Measurements from ENCODE around the gene BAG5.
A peak's percentile ranks its signal among the peaks of the same experiment; 100 is the strongest.
"Not testable (repeated sequence)": the region's sequence is repeated elsewhere in the genome, so short reads cannot be mapped to it uniquely, and the experiment has no call there.

BAG5 gene

DNA sequence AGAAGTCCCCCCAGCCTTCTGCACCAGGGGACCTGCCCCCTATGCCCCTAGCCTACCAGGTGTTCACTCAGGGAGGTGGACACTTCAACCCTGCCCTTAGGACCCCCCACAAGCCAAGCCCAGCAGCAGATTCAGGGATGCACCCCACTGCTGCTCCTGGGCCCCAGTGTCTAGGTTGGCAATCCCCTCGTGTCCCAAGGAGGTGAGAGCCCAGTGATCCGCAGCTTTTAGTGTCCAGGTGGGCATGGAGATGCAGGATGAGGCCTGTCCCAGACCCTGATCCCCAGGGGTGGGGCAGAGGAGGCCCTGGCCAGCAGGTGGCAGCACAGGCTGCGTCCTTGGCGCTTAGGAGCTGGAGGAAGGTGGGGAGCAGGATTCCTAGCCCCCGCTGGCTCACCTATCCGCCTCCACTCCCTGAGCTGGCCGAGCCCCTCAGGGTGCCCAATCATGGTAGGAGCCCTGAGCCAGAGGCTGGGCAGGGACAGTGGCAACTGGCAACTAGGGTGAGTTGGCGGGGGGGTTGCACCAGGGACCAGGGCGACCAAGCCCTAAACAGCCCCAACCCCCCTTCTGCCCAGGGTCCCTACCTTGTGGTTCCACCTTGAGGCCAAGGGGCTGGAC lies 43.9 kb downstream of the BAG5 start:
- no peaks in the 10 kb centered on the region for H3K9me3 ChIP-seq (ENCODE audit: control insufficient read depth in 5 of 5, low read length in 5 of 5)
- H3K4me3 ChIP-seq (ENCODE audit: low read depth in 1 of 5, low read length in 5 of 5) = no peak overlapping the region
- H3K27me3 ChIP-seq (ENCODE audit: control insufficient read depth in 5 of 5, insufficient read depth in 4 of 5, low read length in 5 of 5) = no peaks in the 10 kb centered on the region
- no peak overlapping the region for H3K27ac ChIP-seq (ENCODE audit: low read depth, low read length)
- peaks cover 0 to 5% (median 0%) of the 10 kb centered on the region in 5 donors for H3K36me3 ChIP-seq (ENCODE audit: control insufficient read depth in 5 of 5, insufficient read depth in 5 of 5, low read length in 5 of 5)
- peak overlapping the region in 2 of 5 donors; percentile 21 to 31 for H3K9ac ChIP-seq (ENCODE audit: low read length in 5 of 5)
- H3K4me1 ChIP-seq (ENCODE audit: control insufficient read depth in 5 of 5, insufficient read depth in 5 of 5, low read length in 5 of 5) = peaks cover 1 to 54% (median 46%) of the 10 kb centered on the region in 5 donors

- Histone ChIP-seq H3K9ac (ENCODE audit: low read length in 5 of 5) (peak overlapping the region in 2 of 5 donors; percentile 21 to 31), H3K27me3 (ENCODE audit: control insufficient read depth in 5 of 5, insufficient read depth in 4 of 5, low read length in 5 of 5) (no peaks in the 10 kb centered on the region), H3K9me3 (ENCODE audit: control insufficient read depth in 5 of 5, low read length in 5 of 5) (no peaks in the 10 kb centered on the region), H3K27ac (ENCODE audit: low read depth, low read length) (no peak overlapping the region), H3K4me3 (ENCODE audit: low read depth in 1 of 5, low read length in 5 of 5) (no peak overlapping the region), H3K4me1 (ENCODE audit: control insufficient read depth in 5 of 5, insufficient read depth in 5 of 5, low read length in 5 of 5) (peaks cover 5 to 54% (median 47%) of the 10 kb centered on the region in 5 donors), H3K36me3 (ENCODE audit: control insufficient read depth in 5 of 5, insufficient read depth in 5 of 5, low read length in 5 of 5) (peaks cover 0 to 5% (median 0%) of the 10 kb centered on the region in 5 donors)
Observed at GRCh38 chr14:103517721-103518421, 44.6 kb downstream of the BAG5 start.

DNA sequence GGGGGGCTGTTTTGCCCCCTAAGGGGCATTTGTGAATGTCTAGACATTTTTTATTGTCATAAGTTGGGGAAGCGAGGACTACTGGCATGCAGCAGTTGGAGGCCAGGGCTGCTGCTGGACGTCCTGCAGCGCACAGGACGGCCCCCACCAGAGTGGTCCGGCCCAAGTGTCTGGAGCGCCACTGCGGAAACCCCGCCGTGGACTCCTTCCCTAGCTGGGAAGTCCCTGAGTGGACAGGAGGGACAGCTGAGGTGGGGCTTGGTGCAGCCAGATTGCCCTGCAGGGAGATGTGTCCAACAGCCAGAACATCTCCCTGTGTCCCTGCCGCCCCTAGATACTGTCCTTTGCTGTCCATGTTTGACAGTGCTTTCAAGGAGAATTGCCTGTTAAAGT lies 45.3 kb downstream of the BAG5 start:
- peaks cover 0 to 5% (median 0%) of the 10 kb centered on the region in 5 donors for H3K36me3 ChIP-seq (ENCODE audit: control insufficient read depth in 5 of 5, insufficient read depth in 5 of 5, low read length in 5 of 5)
- H3K9me3 ChIP-seq (ENCODE audit: control insufficient read depth in 5 of 5, low read length in 5 of 5) = no peaks in the 10 kb centered on the region
- no peak overlapping the region for H3K9ac ChIP-seq (ENCODE audit: low read length in 5 of 5)
- H3K4me3 ChIP-seq (ENCODE audit: low read depth in 1 of 5, low read length in 5 of 5) = no peak overlapping the region
- no peaks in the 10 kb centered on the region for H3K27me3 ChIP-seq (ENCODE audit: control insufficient read depth in 5 of 5, insufficient read depth in 4 of 5, low read length in 5 of 5)
- H3K4me1 ChIP-seq (ENCODE audit: control insufficient read depth in 5 of 5, insufficient read depth in 5 of 5, low read length in 5 of 5) = peaks cover 5 to 55% (median 49%) of the 10 kb centered on the region in 5 donors
- H3K27ac ChIP-seq (ENCODE audit: low read depth, low read length) = no peak overlapping the region

- Histone ChIP-seq H3K4me1 (ENCODE audit: control insufficient read depth in 5 of 5, insufficient read depth in 5 of 5, low read length in 5 of 5) (peaks cover 5 to 52% (median 45%) of the 10 kb centered on the region in 5 donors), H3K27me3 (ENCODE audit: control insufficient read depth in 5 of 5, insufficient read depth in 4 of 5, low read length in 5 of 5) (no peaks in the 10 kb centered on the region), H3K9ac (ENCODE audit: low read length in 5 of 5) (no peak overlapping the region), H3K36me3 (ENCODE audit: control insufficient read depth in 5 of 5, insufficient read depth in 5 of 5, low read length in 5 of 5) (peaks cover 0 to 5% (median 0%) of the 10 kb centered on the region in 5 donors), H3K9me3 (ENCODE audit: control insufficient read depth in 5 of 5, low read length in 5 of 5) (no peaks in the 10 kb centered on the region), H3K27ac (ENCODE audit: low read depth, low read length) (no peak overlapping the region), H3K4me3 (ENCODE audit: low read depth in 1 of 5, low read length in 5 of 5) (no peak overlapping the region)
Observed at GRCh38 chr14:103516426-103517173, 45.9 kb downstream of the BAG5 start.

DNA sequence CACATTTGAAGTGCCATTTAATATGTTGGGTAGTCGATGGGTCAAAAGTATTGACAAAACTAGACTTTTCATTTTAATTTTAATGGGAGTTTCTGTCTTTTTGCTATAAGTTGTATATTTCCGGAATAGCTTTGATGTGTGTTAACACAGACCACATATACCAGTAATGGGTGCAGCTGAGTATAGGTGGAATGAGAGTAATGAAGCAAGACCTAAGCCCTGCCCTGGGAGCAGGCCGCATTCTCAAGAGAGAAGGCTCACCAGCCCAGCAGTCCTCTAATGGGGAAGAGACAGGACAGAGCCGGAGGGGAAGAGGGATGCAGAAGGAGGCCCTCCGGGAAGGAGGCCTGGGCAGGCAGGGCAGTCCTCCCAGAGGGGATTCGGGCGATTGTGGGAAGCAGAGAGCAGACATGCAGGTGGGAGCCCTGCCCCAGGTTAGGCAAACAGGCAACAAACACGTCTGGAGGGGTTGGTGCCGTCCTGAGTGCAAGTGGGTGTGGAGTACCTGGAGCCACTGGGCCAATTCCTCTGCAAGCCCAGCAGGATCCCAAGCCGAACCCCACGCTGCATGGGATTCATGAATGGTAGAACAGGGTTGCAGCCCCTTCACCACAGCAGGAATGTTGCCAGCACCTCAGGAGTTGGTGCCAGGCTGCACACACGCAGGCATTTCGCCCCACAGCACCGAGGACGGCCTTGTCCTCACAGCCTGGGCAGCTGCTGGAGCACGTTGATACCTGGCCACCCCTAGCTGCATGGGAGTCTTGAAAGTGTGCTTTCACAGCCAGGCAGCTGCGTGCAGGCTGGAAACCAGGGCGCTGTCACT lies 47.6 kb downstream of the BAG5 start:
- Histone ChIP-seq H3K9ac (ENCODE audit: low read length in 5 of 5) (no peak overlapping the region), H3K36me3 (ENCODE audit: control insufficient read depth in 5 of 5, insufficient read depth in 5 of 5, low read length in 5 of 5) (peaks cover 0 to 22% (median 7%) of the 10 kb centered on the region in 5 donors), H3K27ac (ENCODE audit: low read depth, low read length) (no peak overlapping the region), H3K4me3 (ENCODE audit: low read depth in 1 of 5, low read length in 5 of 5) (no peak overlapping the region), H3K9me3 (ENCODE audit: control insufficient read depth in 5 of 5, low read length in 5 of 5) (no peaks in the 10 kb centered on the region), H3K4me1 (ENCODE audit: control insufficient read depth in 5 of 5, insufficient read depth in 5 of 5, low read length in 5 of 5) (peaks cover 4 to 38% (median 33%) of the 10 kb centered on the region in 5 donors), H3K27me3 (ENCODE audit: control insufficient read depth in 5 of 5, insufficient read depth in 4 of 5, low read length in 5 of 5) (no peaks in the 10 kb centered on the region)

GRCh38 chr14:103512701-103513611 lies 49.5 kb downstream of the BAG5 start:
- peak overlapping the region in 1 of 5 donors; percentile 52 for H3K9ac ChIP-seq (ENCODE audit: low read length in 5 of 5)
- peak overlapping the region; percentile 62 for H3K27ac ChIP-seq (ENCODE audit: low read depth, low read length)
- peaks cover 0 to 35% (median 16%) of the 10 kb centered on the region in 5 donors for H3K36me3 ChIP-seq (ENCODE audit: control insufficient read depth in 5 of 5, insufficient read depth in 5 of 5, low read length in 5 of 5)
- no peaks in the 10 kb centered on the region for H3K9me3 ChIP-seq (ENCODE audit: control insufficient read depth in 5 of 5, low read length in 5 of 5)
- peaks cover 4 to 19% (median 15%) of the 10 kb centered on the region in 5 donors for H3K4me1 ChIP-seq (ENCODE audit: control insufficient read depth in 5 of 5, insufficient read depth in 5 of 5, low read length in 5 of 5)
- H3K27me3 ChIP-seq (ENCODE audit: control insufficient read depth in 5 of 5, insufficient read depth in 4 of 5, low read length in 5 of 5) = no peaks in the 10 kb centered on the region
- peak overlapping the region in 1 of 5 donors; percentile 0 for H3K4me3 ChIP-seq (ENCODE audit: low read depth in 1 of 5, low read length in 5 of 5)

DNA sequence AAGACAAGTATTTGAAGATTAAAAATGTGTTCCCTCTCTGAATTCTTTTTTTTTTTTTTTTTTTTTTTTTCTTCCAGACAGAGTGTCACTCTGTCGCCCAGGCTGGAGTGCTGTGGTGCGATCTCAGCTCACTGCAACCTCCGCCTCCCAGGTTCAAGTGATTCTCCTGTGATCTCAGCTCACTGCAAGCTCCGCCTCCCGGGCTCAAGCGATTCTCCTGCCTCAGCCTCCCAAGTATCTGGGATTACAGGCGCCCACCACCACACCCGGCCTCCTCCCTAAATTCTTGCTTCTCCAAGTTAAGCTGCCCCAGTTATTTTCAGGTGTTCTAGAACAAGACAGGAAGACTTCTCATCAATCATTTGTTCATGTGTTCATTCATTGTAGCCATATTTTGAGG lies 50.3 kb downstream of the BAG5 start:
- not testable (repeated sequence) for H3K9ac ChIP-seq (ENCODE audit: low read length in 5 of 5); H3K9me3 ChIP-seq (ENCODE audit: control insufficient read depth in 5 of 5, low read length in 5 of 5); H3K4me3 ChIP-seq (ENCODE audit: low read depth in 1 of 5, low read length in 5 of 5); H3K27me3 ChIP-seq (ENCODE audit: control insufficient read depth in 5 of 5, insufficient read depth in 4 of 5, low read length in 5 of 5)
- peaks cover 4 to 17% (median 13%) of the 10 kb centered on the region in 5 donors for H3K4me1 ChIP-seq (ENCODE audit: control insufficient read depth in 5 of 5, insufficient read depth in 5 of 5, low read length in 5 of 5)
- peaks cover 0 to 38% (median 19%) of the 10 kb centered on the region in 5 donors for H3K36me3 ChIP-seq (ENCODE audit: control insufficient read depth in 5 of 5, insufficient read depth in 5 of 5, low read length in 5 of 5)
- peak overlapping the region; percentile 62 for H3K27ac ChIP-seq (ENCODE audit: low read depth, low read length)

- Histone ChIP-seq H3K27ac (ENCODE audit: low read depth, low read length) (no peak overlapping the region), H3K27me3 (ENCODE audit: control insufficient read depth in 5 of 5, insufficient read depth in 4 of 5, low read length in 5 of 5) (no peaks in the 10 kb centered on the region), H3K9ac (ENCODE audit: low read length in 5 of 5) (no peak overlapping the region), H3K36me3 (ENCODE audit: control insufficient read depth in 5 of 5, insufficient read depth in 5 of 5, low read length in 5 of 5) (peaks cover 0 to 42% (median 22%) of the 10 kb centered on the region in 5 donors), H3K4me3 (ENCODE audit: low read depth in 1 of 5, low read length in 5 of 5) (no peak overlapping the region), H3K4me1 (ENCODE audit: control insufficient read depth in 5 of 5, insufficient read depth in 5 of 5, low read length in 5 of 5) (peaks cover 4 to 19% (median 13%) of the 10 kb centered on the region in 5 donors), H3K9me3 (ENCODE audit: control insufficient read depth in 5 of 5, low read length in 5 of 5) (no peaks in the 10 kb centered on the region)
Observed at GRCh38 chr14:103510724-103511693, 51.4 kb downstream of the BAG5 start.

Data from subcutaneous abdominal adipose tissue (tissue), 5 donors.